Measurements from ENCODE around the gene BBOX1.

DNA sequence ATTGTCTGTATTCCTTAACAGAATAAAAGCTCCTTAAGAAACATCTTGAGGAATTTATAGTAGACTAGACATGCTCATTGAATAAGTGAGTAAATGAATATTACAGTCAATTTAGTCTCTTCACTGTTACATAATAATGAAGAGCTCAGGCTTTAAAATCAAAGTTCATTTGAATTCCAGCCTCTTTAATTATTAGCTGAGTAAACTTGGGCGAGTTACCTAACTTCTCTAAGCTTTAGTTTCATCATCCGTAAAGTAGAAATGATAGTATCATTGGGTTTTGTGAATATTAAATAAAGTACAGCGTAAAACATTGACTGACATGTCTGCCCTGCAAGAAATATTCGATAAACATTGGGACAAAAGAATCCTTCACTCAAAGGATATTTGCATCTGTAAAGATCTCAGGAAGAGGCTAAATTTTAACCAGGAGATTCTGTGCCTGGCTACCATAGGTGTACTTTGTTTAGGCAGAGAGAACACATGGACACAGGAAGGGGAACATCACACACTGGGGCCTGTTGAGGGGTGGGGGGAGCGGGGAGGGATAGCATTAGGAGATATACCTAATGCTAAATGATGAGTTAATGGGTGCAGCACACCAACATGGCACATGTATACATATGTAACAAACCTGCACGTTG, 15.2 kb upstream of the BBOX1 start:
- TF ChIP-seq, protein P1, sequence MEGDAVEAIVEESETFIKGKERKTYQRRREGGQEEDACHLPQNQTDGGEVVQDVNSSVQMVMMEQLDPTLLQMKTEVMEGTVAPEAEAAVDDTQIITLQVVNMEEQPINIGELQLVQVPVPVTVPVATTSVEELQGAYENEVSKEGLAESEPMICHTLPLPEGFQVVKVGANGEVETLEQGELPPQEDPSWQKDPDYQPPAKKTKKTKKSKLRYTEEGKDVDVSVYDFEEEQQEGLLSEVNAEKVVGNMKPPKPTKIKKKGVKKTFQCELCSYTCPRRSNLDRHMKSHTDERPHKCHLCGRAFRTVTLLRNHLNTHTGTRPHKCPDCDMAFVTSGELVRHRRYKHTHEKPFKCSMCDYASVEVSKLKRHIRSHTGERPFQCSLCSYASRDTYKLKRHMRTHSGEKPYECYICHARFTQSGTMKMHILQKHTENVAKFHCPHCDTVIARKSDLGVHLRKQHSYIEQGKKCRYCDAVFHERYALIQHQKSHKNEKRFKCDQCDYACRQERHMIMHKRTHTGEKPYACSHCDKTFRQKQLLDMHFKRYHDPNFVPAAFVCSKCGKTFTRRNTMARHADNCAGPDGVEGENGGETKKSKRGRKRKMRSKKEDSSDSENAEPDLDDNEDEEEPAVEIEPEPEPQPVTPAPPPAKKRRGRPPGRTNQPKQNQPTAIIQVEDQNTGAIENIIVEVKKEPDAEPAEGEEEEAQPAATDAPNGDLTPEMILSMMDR (conservative IDR thresholded peaks at IDR 0.05; ENCODE audit: low read depth, low read length) = no peak
- TF ChIP-seq RFX5 (IDR thresholded peaks at IDR 0.05; ENCODE audit: low read depth, low read length) (no peak), CEBPB (IDR thresholded peaks at IDR 0.05; ENCODE audit: low read depth, low read length) (no peak), POLR2A (IDR thresholded peaks at IDR 0.05; ENCODE audit: low read depth, low read length) (no peak), RCOR1 (IDR thresholded peaks at IDR 0.05; ENCODE audit: insufficient replicate concordance, low read length) (no peak), MAFK (IDR thresholded peaks at IDR 0.05; ENCODE audit: low read depth, low read length) (no peak), BHLHE40 (IDR thresholded peaks at IDR 0.05; ENCODE audit: low read depth, low read length) (no peak), FOS (IDR thresholded peaks at IDR 0.05; ENCODE audit: low read depth, low read length) (no peak)
- TF ChIP-seq, protein P2, sequence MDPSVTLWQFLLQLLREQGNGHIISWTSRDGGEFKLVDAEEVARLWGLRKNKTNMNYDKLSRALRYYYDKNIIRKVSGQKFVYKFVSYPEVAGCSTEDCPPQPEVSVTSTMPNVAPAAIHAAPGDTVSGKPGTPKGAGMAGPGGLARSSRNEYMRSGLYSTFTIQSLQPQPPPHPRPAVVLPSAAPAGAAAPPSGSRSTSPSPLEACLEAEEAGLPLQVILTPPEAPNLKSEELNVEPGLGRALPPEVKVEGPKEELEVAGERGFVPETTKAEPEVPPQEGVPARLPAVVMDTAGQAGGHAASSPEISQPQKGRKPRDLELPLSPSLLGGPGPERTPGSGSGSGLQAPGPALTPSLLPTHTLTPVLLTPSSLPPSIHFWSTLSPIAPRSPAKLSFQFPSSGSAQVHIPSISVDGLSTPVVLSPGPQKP (IDR thresholded peaks at IDR 0.05; ENCODE audit: borderline replicate concordance, low read depth, low read length) = no peak

All from IMR-90 (cell line).